ENCODE results near the gene IKZF2.

IKZF2 gene

GRCh38 chr2:212953170-212953920 is 198.1 kb downstream of the IKZF2 start:
- DNase-seq: peak; percentile 22

GRCh38 chr2:212949786-212950185 is 201.6 kb downstream of the IKZF2 start:
- no peak for DNase-seq
